IPS-18c (cell line): ENCODE measurements around the gene COQ2.
"Not testable (repeated sequence)": the region's sequence is repeated elsewhere in the genome, so short reads cannot be mapped to it uniquely, and the experiment has no call there.

ENCODE experiments used
- H3K4me3 ChIP-seq: 2 replicates; pipeline ENCODE4 v1.7.0; 2013; ENCODE audit warnings: low read depth, mild to moderate bottlenecking, low read length, moderate library complexity; ENCODE audit not compliant: insufficient read depth
- H3K9me3 ChIP-seq: one replicate; pipeline ENCODE4 v1.6.1; 2013; ENCODE audit warnings: mild to moderate bottlenecking, low read length, moderate library complexity; ENCODE audit not compliant: control insufficient read depth, insufficient read depth

Gene COQ2

GRCh38 chr4:83261307-83261706, 23.3 kb downstream of the COQ2 start:
- no peaks in the 10 kb centered on the region for H3K9me3 ChIP-seq

GRCh38 chr4:83259586-83259985, 25.0 kb downstream of the COQ2 start:
- no peaks in the 10 kb centered on the region for H3K9me3 ChIP-seq
- no peak overlapping the region for H3K4me3 ChIP-seq

More at GRCh38 chr4:83261307-83261706, 23.3 kb downstream of the COQ2 start:
- no peak overlapping the region for H3K4me3 ChIP-seq

GRCh38 chr4:83258461-83258860, 26.1 kb downstream of the COQ2 start:
- no peaks in the 10 kb centered on the region for H3K9me3 ChIP-seq
- no peak overlapping the region for H3K4me3 ChIP-seq

GRCh38 chr4:83257811-83258210, 26.8 kb downstream of the COQ2 start:
- no peaks in the 10 kb centered on the region for H3K9me3 ChIP-seq
- H3K4me3 ChIP-seq, result no peak overlapping the region

GRCh38 chr4:83255584-83255983, 29.0 kb downstream of the COQ2 start:
- Histone ChIP-seq H3K9me3 (no peaks in the 10 kb centered on the region), H3K4me3 (no peak overlapping the region)

- no peaks in the 10 kb centered on the region for H3K9me3 ChIP-seq
- no peak overlapping the region for H3K4me3 ChIP-seq
These were observed 31.7 kb downstream of the COQ2 start for GRCh38 chr4:83252782-83253405.

- H3K4me3 ChIP-seq, result no peak overlapping the region
- H3K9me3 ChIP-seq, result no peaks in the 10 kb centered on the region
These were observed 33.2 kb downstream of the COQ2 start for GRCh38 chr4:83251447-83251830.

- Histone ChIP-seq H3K9me3 (no peaks in the 10 kb centered on the region), H3K4me3 (no peak overlapping the region)
These were observed 33.7 kb downstream of the COQ2 start for GRCh38 chr4:83250687-83251446.

- H3K4me3 ChIP-seq, result no peak overlapping the region; the same call in 1 of the 2 replicates
- H3K9me3 ChIP-seq, result no peaks in the 10 kb centered on the region
These were observed 36.1 kb downstream of the COQ2 start for GRCh38 chr4:83248486-83248885.

GRCh38 chr4:83247415-83248357, 36.9 kb downstream of the COQ2 start:
- no peak overlapping the region for H3K4me3 ChIP-seq
- H3K9me3 ChIP-seq, result no peaks in the 10 kb centered on the region

- no peak overlapping the region for H3K4me3 ChIP-seq
- H3K9me3 ChIP-seq, result no peaks in the 10 kb centered on the region
These were observed 43.5 kb downstream of the COQ2 start for GRCh38 chr4:83241132-83241531.

- no peak overlapping the region for H3K4me3 ChIP-seq
These were observed 44.2 kb downstream of the COQ2 start for GRCh38 chr4:83240379-83240875.

GRCh38 chr4:83238393-83239248, 46.0 kb downstream of the COQ2 start:
- no peaks in the 10 kb centered on the region for H3K9me3 ChIP-seq
- no peak overlapping the region for H3K4me3 ChIP-seq

More at GRCh38 chr4:83240379-83240875, 44.2 kb downstream of the COQ2 start:
- no peaks in the 10 kb centered on the region for H3K9me3 ChIP-seq

GRCh38 chr4:83237591-83237990, 47.0 kb downstream of the COQ2 start:
- Histone ChIP-seq H3K4me3 (no peak overlapping the region), H3K9me3 (no peaks in the 10 kb centered on the region)

- H3K9me3 ChIP-seq, H3K4me3 ChIP-seq: not testable (repeated sequence)
These were observed 48.9 kb downstream of the COQ2 start for GRCh38 chr4:83235645-83236133.

- Histone ChIP-seq H3K4me3 (no peak overlapping the region), H3K9me3 (no peaks in the 10 kb centered on the region)
These were observed 49.5 kb downstream of the COQ2 start for GRCh38 chr4:83234902-83235644.
